B cell (primary cell): ENCODE results near the gene KRTAP10-12. TPM values are rescaled to one million over a fixed set of nuclear protein-coding genes. Genes with fewer than 3 reads are reported as not detected.

Experiments
- ATAC-seq: fragments of 200-7000 bp; cut with Tn5 transposase; one replicate; pipeline ENCODE4 v1.10.0; 2021; ENCODE audit warnings: low read depth, mild to moderate bottlenecking, moderate number of reproducible peaks, moderate library complexity
- CTCF ChIA-PET: fragments of 350-600 bp; sonication (Branson Sonifier 250); formaldehyde crosslinking; loops from one replicate; lab custom pipeline; 2021; ENCODE audit warnings: antibody characterized with exemption, inconsistent platforms; lab: Charles Lee
- POLR2A ChIA-PET: fragments of 350-600 bp; sonication (Branson Sonifier 250); formaldehyde crosslinking; loops from one replicate; lab custom pipeline; 2021; ENCODE audit warnings: antibody characterized with exemption; lab: Charles Lee
- DNase-seq: peaks from one replicate; pipeline ENCODE4 v3.0.0; 2013
- H2AFZ ChIP-seq: 2 replicates; pipeline ENCODE4 v1.6.1; 2012; ENCODE audit warnings: mild to moderate bottlenecking, low read depth, low read length; ENCODE audit not compliant: insufficient read depth, poor library complexity, severe bottlenecking
- H3K27ac ChIP-seq, 2 donors: 1 replicate in 1 of 2; 2 replicates in 1 of 2; pipeline ENCODE4 v1.5.1; 2012 to 2013; ENCODE audit warnings: low read length in 2 of 2, mild to moderate bottlenecking in 2 of 2, moderate library complexity in 1 of 2
- H3K27me3 ChIP-seq, 4 experiments: fragments of 200-600 bp in 1 of 4; sonication (generic) in 1 of 4; replicated peaks in 1 of 4; 1 replicate in 2 of 4; 2 replicates in 2 of 4; pipeline versions ENCODE4 v1.6.1 to v1.7.0; 2013 to 2016; ENCODE audit warnings: low read length in 3 of 4, mild to moderate bottlenecking in 2 of 4, mixed read lengths in 1 of 4, moderate library complexity in 1 of 4; ENCODE audit not compliant: insufficient read depth in 4 of 4, control insufficient read depth in 3 of 4; ENCODE audit errors: control extremely low read depth in 1 of 4
- H3K36me3 ChIP-seq, 2 experiments: replicated peaks in 1 of 2; 1 replicate in 1 of 2; 2 replicates in 1 of 2; pipeline versions ENCODE4 v1.6.1 to v1.7.1; 2013; ENCODE audit warnings: low read length in 1 of 2; ENCODE audit not compliant: insufficient read depth in 2 of 2, control insufficient read depth in 1 of 2; ENCODE audit errors: control extremely low read depth in 1 of 2, extremely low read depth in 1 of 2
- H3K4me1 ChIP-seq, 2 donors: fragments of 200-600 bp in 1 of 2; sonication (generic) in 1 of 2; 1 replicate in 1 of 2; 2 replicates in 1 of 2; pipeline versions ENCODE4 v1.5.1 to v1.6.1; 2013 to 2017; ENCODE audit warnings: low read length in 2 of 2; ENCODE audit not compliant: control insufficient read depth in 2 of 2, insufficient read depth in 2 of 2
- H3K4me2 ChIP-seq: replicated peaks from 2 replicates; pipeline ENCODE3; 2012; ENCODE audit warnings: mild to moderate bottlenecking, low read depth, low read length; ENCODE audit not compliant: poor library complexity, severe bottlenecking
- H3K4me3 ChIP-seq, 5 experiments: fragments of 200-600 bp in 1 of 5; sonication (generic) in 1 of 5; 1 replicate in 3 of 5; 2 replicates in 2 of 5; pipeline versions ENCODE4 v1.5.1 to v1.7.0; 2011 to 2016; ENCODE audit warnings: low read length in 4 of 5, mild to moderate bottlenecking in 4 of 5, low read depth in 2 of 5, control low read depth in 1 of 5, moderate library complexity in 1 of 5; ENCODE audit not compliant: insufficient read depth in 1 of 5; ENCODE audit errors: control extremely low read depth in 1 of 5, extremely low read depth in 1 of 5
- H3K79me2 ChIP-seq: fragments of 200-600 bp; sonication (generic); one replicate; pipeline ENCODE4 v1.6.0; 2016; ENCODE audit warnings: low read length; ENCODE audit not compliant: control insufficient read depth, insufficient read depth
- H3K9ac ChIP-seq: fragments of 200-600 bp; sonication (generic); 2 replicates; pipeline ENCODE4 v1.6.1; 2017; ENCODE audit warnings: mild to moderate bottlenecking, low read length, moderate library complexity
- H3K9me3 ChIP-seq, 3 donors: one replicate each; pipeline versions ENCODE4 v1.6.1 to v1.7.1; 2013; ENCODE audit warnings: low read length in 2 of 3; ENCODE audit not compliant: control insufficient read depth in 2 of 3, insufficient read depth in 1 of 3; ENCODE audit errors: control extremely low read depth in 1 of 3
- H4K20me1 ChIP-seq: 2 replicates; pipeline ENCODE4 v1.6.0; 2012; ENCODE audit warnings: mild to moderate bottlenecking, low read length; ENCODE audit not compliant: insufficient read depth, control insufficient read depth, poor library complexity, severe bottlenecking
- H3K27ac Mint-ChIP-seq: one replicate; pipeline ENCODE4 v1.8.0; 2021; ENCODE audit warnings: mixed read lengths
- H3K27me3 Mint-ChIP-seq: one replicate; pipeline ENCODE4 v1.8.0; 2021; ENCODE audit warnings: mixed read lengths
- H3K4me1 Mint-ChIP-seq: one replicate; pipeline ENCODE4 v1.8.0; 2021; ENCODE audit warnings: mixed read lengths
- H3K4me3 Mint-ChIP-seq: one replicate; pipeline ENCODE4 v1.8.0; 2021; ENCODE audit warnings: mixed read lengths
- H3K9me3 Mint-ChIP-seq: one replicate; pipeline ENCODE4 v1.8.0; 2022; ENCODE audit warnings: mixed read lengths; ENCODE audit not compliant: insufficient read depth
- EZH2 ChIP-seq: IDR thresholded peaks from 2 replicates; pipeline ENCODE4 v1.6.1; 2012; ENCODE audit warnings: borderline replicate concordance, low read depth, mild to moderate bottlenecking, moderate library complexity, low read length; ENCODE audit not compliant: insufficient read depth, poor library complexity, severe bottlenecking
- WGBS: methylation state at CpG from one replicate; pipeline ENCODE4 v1.1.5; 2013; ENCODE audit warnings: missing lambda C conversion rate; ENCODE audit not compliant: insufficient coverage; 5-methylcytosine and 5-hydroxymethylcytosine counted together
- intact Hi-C: fragments of 100-400 bp; cut with micrococcal nuclease; formaldehyde crosslinking; loops from one replicate; pipeline ENCODE4 v1.10.0; 2022
- polyA plus RNA-seq: library from polyadenylated mRNA; depleted of rRNA; stranded (reverse); fragments of >200 nt; gene quantifications from 2 replicates; pipeline ENCODE4 v1.2.3, GENCODE V29; 2012
- total RNA-seq, 2 donors: library from RNA; stranded (reverse); fragments of 120-200 nt in 1 of 2; gene quantifications; 1 replicate in 1 of 2; 2 replicates in 1 of 2; pipeline versions ENCODE4 v1.2.3 to v1.2.4, GENCODE V29; 2013 to 2022
- TF ChIP-seq, protein P1 (sequence below): fragments of 200-600 bp; IDR thresholded peaks from one replicate; pipeline ENCODE4 v1.8.0; 2022; ENCODE audit warnings: antibody characterized with exemption, mild to moderate bottlenecking

Gene KRTAP10-12
- total and polyA plus RNA-seq, 2 donors (not counting 1 experiment from before 2014, with no cell fraction given): not detected

DNA sequence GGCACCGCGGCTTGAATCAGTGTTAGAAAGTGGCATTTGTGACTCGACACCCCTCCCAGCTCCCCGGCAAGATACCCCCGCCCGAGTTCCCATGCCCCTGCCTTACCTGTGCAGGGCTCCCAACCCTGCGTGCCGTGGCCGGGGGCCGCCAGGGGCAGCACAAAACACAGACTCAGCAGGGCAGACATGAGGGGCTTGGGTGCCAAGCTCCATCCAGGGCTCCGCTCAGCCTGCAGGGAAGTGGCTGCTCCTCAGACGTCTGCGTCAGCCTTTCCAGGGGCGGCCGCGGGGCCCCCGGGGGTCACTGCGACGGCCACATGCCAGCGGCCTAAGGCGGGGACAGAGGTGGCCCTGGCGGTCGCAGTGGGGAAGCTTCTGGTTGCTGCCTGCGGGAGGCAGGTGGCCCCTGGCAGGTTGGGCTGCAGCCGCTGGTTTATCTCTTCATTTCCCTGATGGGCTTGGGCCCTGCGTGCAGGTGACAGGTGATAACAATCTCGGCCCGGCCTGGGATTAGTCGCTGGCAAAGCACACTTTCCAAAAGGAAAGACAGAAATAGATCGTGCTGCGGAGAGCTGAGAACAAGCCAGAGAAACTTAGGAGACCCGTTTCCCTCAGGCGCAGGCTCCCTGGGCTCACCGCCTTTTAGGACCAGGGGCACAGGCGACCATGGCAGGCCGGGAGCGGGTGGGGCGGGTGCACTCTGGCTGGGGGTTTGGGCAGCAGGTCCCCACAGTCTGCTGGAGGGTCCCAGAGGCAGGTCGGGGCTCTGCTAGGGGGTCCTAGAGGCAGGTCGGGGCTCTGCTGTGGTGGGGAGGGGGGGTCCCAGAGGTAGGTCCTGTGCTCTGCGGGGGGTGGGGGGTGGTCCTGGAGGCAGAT, 14.6 kb downstream of the KRTAP10-12 start, which contains the start of gene TSPEAR:
TSS of gene TSPEAR (minus strand) at position 246 of the 876 bp plus-strand sequence. CDS start at position 188, 58 bp downstream.
- Histone ChIP-seq H3K4me2 (no peak within 1 kb of the TSS), H3K27me3 (peaks cover 0 to 69% (median 42%) of the 10 kb centered on the region in 4 experiments), H3K9ac (no peak within 1 kb of the TSS), H2AFZ (no peak within 1 kb of the TSS), H3K9me3 (peaks cover 0 to 5% (median 0%) of the 10 kb centered on the region in 3 donors), H3K27ac (no peak within 1 kb of the TSS), H3K79me2 (no peaks in the 10 kb centered on the region), H3K4me3 (no peak within 1 kb of the TSS), H3K36me3 (no peaks in the 10 kb centered on the region), H4K20me1 (no peaks in the 10 kb centered on the region), H3K4me1 (peaks cover 6 to 9% of the 10 kb centered on the region in 2 donors)
- 4% methylated on average over 40 of the region's 41 CpGs for WGBS
- H3K4me3 Mint-ChIP-seq: no peak within 1 kb of the TSS
- peaks cover 64% of the 10 kb centered on the region for H3K27me3 Mint-ChIP-seq
- no peak within 1 kb of the TSS for H3K27ac Mint-ChIP-seq
- ChIA-PET POLR2A (no interaction called here), CTCF (no interaction called here)
- H3K9me3 Mint-ChIP-seq: peaks cover 3% of the 10 kb centered on the region
- ATAC-seq (no peak), DNase-seq (no peak)
- peaks cover 7% of the 10 kb centered on the region for H3K4me1 Mint-ChIP-seq
- no peak for TF ChIP-seq EZH2
- TF ChIP-seq, protein P1, sequence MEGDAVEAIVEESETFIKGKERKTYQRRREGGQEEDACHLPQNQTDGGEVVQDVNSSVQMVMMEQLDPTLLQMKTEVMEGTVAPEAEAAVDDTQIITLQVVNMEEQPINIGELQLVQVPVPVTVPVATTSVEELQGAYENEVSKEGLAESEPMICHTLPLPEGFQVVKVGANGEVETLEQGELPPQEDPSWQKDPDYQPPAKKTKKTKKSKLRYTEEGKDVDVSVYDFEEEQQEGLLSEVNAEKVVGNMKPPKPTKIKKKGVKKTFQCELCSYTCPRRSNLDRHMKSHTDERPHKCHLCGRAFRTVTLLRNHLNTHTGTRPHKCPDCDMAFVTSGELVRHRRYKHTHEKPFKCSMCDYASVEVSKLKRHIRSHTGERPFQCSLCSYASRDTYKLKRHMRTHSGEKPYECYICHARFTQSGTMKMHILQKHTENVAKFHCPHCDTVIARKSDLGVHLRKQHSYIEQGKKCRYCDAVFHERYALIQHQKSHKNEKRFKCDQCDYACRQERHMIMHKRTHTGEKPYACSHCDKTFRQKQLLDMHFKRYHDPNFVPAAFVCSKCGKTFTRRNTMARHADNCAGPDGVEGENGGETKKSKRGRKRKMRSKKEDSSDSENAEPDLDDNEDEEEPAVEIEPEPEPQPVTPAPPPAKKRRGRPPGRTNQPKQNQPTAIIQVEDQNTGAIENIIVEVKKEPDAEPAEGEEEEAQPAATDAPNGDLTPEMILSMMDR: no peak
- intact Hi-C loops: no loop called here
